Effector CD8-positive, alpha-beta T cell (primary cell): Measurements from ENCODE around the gene TMOD4.

Experiments
- DNase-seq: peaks from one replicate; lab custom pipeline; 2025; lab: John Stamatoyannopoulos, UW

The TMOD4 gene

DNA sequence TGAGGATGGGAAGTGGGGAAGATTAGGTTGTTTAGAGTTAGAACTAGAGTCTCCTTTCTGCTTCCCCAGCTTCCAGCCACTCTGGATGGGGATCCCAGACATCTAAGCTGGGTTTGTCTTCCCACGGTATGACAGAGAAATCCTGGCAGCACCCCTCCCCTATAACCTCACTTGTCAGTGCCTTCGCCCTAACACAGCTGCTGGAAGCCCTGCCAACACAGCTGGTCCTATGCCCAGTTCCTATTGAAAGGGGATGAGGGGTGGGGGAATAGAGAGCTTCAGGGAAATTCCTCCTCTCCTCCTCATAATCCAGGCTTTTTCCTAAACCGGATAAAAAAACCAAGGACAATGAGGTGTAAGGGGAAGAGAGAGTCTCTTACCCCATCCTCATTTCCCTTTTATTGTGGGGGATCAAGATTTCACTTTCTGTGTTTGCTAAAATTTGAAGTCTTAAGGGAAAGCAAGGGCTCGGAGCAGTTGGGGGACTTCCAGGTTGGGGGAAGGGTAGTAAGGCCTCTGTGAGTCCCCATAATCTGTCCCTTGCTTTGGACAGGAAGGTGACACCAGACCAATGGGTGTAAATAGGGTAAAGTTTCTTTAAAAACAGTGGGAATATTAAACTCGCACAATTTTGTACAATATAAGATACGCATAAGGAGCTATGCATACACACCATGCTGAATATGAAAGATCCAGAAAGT lies 590 bp downstream of the TMOD4 start:
- no peak for DNase-seq

DNA sequence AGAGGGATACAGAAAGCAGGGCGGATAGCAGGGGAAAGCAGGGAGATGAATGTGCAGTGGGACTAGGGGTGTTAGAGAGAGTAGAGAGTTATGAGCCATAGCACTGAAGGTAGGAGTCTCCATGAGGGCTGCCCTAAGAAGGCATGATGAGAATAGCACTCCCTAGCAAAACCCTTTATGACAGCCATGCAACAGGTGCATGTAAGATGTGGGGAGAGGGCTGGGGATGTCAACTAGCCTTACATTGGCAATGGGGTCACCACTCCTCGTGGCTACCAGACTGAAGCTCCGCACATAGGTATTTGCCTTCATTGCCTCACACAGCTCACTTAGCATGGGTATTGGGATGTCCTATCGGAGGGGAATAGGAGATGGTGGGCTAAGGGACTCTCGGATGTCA lies 4.6 kb downstream of the TMOD4 start:
- no peak for DNase-seq

DNA sequence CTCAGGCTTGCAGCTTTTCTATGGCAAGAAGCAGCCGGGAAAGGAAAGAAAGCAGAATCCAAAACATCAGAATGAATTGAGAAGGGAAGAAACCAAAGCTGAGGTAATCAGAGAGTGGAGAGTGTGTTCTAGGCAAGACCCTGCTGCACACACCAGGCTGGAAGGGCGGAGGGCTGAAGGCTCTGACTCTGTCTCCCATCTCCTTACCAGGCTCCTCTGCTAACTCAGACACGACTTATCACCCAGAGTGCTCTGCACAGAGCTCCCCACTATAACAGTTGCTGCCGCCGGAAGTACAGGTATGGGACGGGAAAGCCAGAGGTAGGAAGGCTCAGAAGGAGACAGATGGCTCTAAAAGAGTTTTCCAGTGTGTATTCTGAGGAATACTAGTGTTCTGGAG lies 8.7 kb downstream of the TMOD4 start:
- no peak for DNase-seq

DNA sequence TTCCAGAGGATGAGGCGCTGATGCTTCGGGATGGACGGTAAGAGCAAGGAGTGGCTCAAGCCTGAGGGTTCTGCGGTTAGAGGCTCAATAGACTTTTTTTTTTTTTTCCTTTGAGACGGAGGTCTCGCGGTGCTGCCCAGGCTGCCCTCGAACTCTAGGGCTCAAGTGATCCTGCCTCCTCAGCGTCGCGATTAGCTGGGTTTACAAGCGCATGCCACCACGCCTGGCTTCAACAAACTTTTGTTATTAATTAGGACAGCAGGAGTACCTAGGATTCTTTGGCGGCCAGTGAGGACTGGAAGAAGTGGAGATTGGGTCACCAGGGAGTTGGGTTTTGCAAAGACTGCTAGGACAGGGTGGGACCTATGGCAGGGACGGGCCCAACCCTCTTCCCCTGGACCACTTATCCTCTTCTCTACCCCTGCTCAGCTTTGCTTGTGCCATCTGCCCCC lies 9.2 kb downstream of the TMOD4 start:
- DNase-seq = no peak

DNA sequence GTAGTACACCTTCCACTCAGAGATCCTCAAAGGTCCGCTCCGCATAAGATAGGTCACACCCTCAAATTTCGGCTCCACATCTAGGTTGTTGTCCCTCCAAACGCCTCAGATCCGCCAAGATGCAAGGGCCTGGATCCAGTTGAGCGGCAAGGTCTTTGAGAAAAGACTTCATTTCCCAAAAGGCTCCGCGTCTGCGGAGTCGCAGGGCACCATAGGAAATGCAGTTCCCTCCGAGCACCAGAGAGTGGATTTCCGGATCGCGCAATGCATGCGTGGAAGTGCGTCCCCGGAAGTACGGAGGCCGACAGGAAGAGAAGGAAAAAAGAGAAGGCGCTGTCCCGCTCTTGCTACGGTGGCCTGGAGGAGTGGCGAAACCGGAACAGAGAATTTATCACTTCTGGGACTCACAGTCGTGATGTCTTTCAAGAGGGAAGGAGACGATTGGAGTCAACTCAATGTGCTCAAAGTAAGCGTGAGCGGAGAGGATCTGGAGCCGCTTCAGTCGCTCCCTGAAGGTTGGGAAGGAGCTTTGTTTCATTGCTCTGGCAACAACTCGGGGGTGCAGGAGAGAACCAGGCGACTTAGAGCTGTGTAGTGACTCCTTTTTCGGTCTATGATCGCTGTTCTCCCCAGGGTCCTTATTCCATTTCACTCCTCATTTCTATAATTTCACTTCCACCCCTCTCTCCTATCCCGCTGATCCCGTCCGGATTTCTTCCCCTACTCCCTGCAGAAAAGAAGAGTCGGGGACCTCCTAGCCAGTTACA lies 9.9 kb downstream of the TMOD4 start, which contains the start of the genes LYSMD1 and SCNM1:
Gene LYSMD1 (minus strand): TSS at position 165 of the 767 bp plus-strand sequence. CDS start 644 bp downstream, outside the sequence.
Gene SCNM1 (plus strand): TSS at position 407 of the 767 bp plus-strand sequence. CDS start 9 bp downstream, at position 416.
- peak; percentile 95 for DNase-seq

DNA sequence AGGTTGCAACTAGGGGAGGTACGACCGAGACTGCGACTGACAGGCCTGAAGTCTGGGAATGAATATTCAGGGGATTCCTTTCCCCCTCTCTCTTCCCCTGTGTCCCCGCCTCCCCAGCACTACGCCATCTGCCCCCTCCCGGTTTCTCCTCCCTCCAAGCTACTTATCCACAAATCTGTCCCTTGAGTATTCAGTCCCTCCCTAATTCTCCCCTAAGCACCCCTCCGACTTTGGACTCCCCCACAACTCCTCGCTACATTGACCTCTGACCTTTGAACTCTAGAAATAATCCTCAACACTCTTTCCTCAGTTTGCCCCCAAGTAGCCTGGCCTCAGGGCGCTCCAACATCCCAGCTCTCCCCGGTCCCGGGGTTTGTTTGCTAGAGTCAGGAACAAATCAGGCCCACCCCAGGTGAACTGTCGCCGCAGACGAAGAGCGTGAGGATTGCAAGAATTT lies 10.5 kb downstream of the TMOD4 start:
- no peak for DNase-seq

DNA sequence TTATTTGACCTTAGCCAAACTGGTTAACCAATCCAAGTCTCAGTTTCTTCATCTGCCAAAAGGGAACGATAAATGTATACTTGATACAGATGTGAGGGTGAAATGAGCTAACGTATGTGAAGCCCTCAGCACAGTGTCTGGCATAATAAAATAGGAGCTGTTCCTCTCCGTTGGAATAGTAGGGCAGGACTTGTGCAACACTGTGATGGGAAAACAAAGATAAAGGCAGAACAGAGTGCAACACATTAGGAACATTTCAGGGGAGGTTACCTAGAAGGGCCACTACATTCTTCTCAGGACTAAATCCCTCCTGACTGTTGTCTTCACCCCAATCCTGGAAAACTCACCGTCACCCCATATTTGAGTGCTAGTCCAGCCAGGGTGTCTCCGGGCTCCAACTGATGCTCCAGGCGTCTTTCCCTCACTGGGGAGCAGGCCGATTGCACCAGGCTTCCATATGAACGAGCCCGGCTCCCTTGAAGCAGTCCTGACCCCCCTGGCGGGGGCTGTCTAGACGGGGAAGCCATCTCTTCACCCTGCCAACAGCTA lies 11.0 kb downstream of the TMOD4 start:
- no peak for DNase-seq

DNA sequence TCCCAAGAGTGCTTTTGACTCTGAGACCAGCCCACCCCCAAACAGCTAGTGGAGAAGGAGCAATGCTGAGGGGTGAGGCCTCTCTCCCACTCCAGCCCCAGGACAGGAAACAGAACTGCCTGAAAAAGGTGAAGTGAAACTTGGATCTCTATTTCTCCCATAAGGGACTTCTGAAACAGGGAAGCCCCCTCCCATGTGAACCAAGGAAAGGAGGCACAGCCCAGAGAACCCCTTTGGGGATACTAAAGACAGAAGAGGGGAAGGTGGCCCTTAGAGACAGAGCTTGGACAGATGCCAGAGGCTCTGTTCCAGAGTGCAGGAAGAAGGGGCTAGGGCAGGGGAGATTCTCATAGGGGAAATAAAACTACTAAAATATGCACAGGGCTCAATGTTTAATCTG lies 16.4 kb downstream of the TMOD4 start:
- DNase-seq = no peak

DNA sequence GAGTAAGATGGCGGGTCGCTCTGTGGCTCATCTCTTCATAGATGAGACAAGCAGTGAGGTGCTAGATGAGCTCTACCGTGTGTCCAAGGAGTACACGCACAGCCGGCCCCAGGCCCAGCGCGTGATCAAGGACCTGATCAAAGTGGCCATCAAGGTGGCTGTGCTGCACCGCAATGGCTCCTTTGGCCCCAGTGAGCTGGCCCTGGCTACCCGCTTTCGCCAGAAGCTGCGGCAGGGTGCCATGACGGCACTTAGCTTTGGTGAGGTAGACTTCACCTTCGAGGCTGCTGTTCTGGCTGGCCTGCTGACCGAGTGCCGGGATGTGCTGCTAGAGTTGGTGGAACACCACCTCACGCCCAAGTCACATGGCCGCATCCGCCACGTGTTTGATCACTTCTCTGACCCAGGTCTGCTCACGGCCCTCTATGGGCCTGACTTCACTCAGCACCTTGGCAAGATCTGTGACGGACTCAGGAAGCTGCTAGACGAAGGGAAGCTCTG lies 17.0 kb downstream of the TMOD4 start:
- DNase-seq = no peak

DNA sequence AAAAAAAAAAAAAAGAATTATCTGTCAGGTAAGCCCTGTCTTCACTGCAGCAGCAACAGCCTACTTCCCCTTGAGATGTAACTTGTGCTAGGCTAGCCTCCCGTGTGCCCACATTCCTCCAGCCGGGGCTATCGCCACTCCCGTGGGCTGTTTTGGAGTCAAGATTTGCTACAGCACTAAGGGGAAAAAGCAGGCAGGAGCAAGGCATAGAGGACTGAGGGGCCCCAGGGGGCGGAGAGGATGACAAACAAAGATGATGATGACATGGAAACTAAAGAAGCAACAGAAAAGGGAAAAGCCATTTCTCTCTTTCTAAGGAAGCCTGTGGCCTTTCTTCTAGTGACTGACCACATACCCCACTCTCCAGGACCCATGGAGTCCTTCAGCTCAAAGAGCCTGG lies 17.5 kb downstream of the TMOD4 start:
- no peak for DNase-seq

DNA sequence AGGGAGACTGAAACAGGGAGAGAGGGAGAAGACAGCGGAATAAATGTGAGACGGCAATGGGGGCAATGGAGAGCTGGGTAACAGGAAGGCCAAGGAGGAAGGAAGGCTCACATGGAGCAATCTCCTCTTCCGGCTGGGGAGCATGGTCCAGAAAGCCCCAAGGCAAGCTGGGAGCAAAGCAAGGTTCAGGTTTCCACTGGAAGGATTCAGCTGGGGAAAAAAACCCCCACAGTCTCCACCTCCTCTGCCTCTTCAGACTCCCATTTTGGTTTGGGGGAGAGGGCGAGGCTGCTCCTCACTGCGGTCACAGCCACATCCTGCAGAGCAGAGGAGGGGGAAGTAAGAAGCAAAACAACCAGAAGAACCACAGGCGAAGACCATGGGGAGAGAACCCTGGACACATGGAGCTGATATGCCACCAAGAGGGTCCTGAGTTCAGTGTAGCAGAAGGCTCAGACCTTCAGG lies 18.7 kb downstream of the TMOD4 start:
- DNase-seq = peak; percentile 22

DNA sequence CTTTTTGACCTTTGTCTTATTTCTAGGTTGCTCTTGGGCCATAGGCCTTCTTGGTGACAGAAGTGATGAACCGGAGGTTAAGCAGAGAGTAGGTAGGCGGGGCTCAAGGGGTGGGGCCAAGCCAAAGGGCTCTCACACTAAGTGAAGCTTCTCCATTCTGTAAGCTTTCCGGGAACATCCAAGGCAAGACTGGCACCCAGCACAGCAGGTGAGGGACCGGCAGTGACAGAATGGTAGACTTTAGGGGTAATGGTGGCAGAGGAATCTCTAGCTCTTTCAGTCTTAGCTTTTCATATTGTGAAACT lies 19.3 kb downstream of the TMOD4 start, which contains the start of gene TNFAIP8L2:
Gene TNFAIP8L2 (plus strand): TSS at position 135 of the 305 bp plus-strand sequence. CDS start 2,049 bp downstream, outside the sequence.
- peak; percentile 48 for DNase-seq

DNA sequence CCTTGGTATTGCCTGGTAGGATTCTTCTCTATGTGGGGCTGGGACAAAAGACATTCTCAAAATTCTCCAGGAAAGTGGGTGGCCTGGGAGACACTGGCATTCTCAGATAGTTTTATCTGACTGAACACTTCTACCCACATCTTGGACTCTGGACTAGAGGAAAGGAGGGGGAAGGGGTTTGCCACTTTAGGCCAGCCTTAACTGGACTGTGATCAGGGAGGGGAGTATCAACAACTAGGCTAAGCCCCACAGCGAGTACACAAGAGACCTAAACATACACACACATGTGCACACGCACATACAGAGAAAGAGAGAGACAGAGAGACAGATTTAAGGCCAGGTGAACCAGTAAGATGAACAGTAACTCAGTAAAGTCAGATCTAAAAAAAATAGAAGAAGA lies 28.1 kb downstream of the TMOD4 start:
- no peak for DNase-seq

DNA sequence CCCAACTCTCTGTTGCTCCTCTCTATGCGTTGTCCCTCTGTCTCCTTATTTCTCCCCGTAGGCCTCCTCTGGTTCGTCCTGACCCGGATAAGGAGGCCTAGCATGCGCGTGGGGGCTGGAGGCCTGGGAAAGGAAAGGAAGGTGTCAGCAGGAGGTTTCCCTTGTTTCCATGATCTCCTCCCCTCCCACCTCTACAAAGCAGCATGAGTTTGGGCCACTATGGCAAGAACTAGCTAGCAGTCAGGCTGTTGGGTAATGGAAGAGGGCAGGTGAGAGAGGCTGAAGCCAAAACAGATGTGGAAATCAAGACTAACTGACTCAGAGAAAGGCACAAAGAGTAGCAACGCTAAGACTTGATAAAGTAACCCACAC lies 28.7 kb downstream of the TMOD4 start:
- no peak for DNase-seq

DNA sequence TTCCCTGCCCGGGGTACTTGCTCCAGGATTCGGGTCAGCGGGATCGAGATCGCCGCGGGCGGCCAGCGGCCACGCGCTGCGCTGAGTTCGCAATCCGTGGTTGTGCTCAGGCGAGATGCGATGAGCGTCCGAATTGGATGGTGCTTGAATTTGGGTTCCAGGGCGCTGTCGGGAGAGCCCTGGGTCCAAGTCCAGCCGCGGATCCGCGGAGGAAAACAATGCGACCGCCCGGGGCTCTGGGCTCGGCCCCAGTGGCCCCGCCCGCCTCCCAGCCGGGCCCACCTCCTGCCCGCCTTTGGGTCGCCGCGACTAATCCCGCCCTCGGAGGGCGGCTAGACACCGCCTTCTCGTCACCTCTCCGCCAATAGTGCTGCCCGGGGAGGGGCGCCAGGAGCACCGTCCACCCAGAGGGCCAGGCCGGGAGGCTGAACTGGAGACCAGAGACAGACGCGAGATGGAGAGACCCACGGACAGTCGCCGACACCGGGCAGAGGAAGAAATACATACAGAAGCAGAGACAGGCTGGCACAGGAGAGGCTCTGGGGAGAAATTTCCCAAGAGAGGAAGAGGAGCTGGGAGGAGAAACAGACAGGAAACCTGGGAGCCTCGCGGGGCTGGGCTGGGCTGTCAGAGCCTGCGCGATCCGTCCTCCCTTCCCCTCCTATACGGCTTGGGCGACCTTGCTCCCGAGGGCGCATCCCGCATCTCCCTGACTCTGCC lies 29.2 kb downstream of the TMOD4 start, which contains the start of gene SEMA6C:
Gene SEMA6C (minus strand): TSS at position 220 of the 720 bp plus-strand sequence. CDS start 4,010 bp downstream, outside the sequence.
- DNase-seq = peak; percentile 79

DNA sequence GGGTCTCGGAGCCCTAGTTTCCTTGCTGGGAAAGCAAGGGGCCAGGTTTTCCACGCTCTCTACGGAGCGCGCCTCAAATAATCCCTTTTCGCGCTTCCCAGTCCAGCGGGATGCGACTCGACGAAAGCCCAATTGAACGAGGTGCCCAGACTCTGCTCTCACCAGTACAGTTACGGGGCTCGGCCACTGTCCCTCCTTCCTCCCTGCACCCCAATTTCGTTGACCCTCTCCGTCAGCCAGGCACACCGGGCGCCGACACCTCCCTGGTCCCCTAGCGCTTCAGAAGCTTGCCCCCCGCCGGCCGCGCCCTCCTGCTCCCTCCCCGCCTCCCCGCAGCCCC lies 29.7 kb downstream of the TMOD4 start:
- DNase-seq = no peak

DNA sequence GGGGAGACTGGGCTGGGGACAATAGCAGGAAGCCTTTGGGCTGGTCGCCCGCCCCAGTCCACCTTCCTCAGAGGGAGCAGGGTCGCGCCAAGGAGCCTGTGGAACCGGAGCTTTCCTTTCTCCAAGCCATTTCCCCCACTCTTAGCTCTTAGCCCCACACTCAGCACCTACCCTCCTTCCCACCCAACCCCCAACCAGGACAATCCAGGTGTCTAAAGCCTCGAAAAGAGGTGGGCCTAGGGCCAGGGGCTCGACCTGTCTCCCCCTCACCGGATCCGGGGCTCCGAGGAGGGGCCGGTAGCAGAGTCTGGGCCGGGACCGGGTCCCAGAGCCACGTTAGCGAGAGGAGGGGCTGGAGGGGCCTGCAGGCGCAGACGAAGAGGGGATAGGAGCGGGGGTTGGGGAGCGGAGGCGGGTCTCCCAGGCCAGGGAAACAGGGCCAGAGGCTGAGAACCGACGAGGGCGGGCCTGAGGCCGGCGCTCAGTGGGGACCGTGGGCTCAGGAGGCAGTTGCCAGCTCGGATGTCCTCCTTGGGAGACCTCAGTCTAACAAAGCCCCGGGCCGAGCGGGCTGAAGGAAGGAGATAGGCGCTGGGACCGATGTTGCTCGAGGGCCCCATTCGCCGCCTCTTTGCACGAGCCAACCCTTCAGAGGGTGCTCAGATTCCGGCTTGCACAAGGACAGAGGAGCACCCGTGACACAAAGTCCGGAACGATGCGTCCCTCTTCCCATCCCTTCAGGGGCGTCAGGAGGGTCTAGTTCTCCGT lies 30.3 kb downstream of the TMOD4 start:
- DNase-seq = no peak

DNA sequence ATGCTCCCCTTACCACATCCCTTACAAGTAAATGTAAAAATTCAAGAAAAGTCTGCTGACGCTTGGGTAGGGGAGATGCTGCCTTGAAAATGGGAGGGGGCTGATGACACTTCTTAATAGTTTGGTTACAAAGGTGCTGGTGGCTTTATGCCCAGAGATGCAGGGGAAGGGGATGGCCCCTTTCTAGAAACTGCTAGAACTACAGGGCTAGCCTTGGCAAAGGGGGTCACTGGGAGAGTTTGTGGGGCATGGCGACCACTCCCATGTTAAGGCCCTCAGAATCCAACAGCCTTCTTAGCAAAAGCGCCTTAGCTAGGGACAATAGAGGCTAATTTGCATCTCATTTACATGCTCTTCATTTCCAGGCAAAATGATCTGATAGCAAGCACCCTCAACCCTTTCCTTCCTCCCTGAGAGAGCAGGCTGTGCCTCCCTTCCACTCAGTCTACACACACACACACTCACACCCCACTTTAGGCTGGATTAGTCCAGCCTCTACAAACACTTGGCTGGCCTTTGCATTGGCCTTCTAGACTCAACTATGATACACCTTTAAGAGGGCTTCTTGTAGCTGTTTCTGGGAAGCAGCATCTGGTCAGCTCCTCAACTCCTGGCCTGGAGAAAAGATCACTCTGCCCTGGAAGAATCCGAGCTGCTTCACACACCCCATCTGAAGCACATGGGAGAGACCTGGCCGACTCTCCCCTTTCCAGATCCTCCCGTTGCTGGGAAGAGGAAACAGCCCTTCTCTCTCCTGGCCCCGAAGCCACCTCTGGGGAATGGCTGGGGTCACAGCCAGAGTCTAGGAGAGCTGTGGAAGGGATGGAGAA lies 31.1 kb downstream of the TMOD4 start:
- DNase-seq = no peak

DNA sequence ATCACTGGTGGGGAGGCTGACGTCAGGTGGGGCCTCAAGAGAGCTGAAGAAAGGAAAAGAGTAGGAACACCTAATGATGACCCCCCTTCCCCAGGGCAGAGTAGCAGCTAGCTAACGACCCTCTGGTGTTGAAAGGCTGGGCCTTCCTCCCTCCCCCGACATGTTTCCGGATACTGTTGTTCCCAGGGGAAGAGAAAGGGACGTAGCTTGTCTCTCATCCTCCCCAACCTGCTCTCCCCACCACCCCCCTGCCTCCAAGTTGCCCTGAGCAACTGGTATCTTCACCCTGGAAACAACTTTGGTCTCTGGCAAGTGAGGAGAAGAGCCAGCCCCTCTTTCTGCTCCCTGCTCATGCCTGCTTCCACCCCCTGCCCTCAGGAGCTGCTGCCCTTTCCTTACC lies 31.8 kb downstream of the TMOD4 start:
- no peak for DNase-seq

DNA sequence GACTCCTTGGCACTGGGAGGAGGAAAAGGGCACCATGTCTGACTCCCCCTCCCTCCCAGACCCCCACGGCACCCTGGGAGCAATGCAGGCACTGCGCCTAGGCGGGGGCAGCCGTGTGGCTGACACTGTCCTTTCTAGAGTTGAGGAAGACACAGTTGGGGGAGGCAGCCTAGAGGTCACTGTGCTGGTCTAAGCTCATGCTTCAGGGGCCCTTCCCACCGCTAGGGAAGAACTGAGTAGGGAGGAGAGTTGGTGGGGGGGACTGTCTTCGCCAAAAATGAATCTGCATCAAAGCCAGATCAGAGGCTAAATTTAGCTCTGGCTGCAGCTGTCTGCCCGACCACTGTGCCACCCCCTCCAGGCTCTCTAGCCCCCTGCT lies 32.7 kb downstream of the TMOD4 start:
- DNase-seq = no peak
